ENCODE measurements around the gene MYRIP. TPM values are rescaled to one million over a fixed set of nuclear protein-coding genes. Genes with fewer than 3 reads are reported as not detected.

Gene MYRIP
- total and polyA plus RNA-seq, 4 donors: 0.98 to 11.7 (median 6.8) TPM

GRCh38 chr3:40185029-40185695 lies 375.8 kb downstream of the MYRIP start:
- Histone ChIP-seq H3K9me3 (ENCODE audit: control insufficient read depth in 4 of 4, low read length in 3 of 4) (no peaks in the 10 kb centered on the region), H3K27ac (ENCODE audit: low read depth in 1 of 2, low read length in 2 of 2) (no peak overlapping the region), H3K9ac (ENCODE audit: low read depth in 1 of 2, low read length in 2 of 2) (no peak overlapping the region), H3K27me3 (ENCODE audit: control insufficient read depth in 4 of 4, insufficient read depth in 4 of 4, low read length in 3 of 4) (no peaks in the 10 kb centered on the region), H3K36me3 (ENCODE audit: control insufficient read depth in 4 of 4, insufficient read depth in 3 of 4, low read depth in 1 of 4, low read length in 3 of 4) (peaks cover 2 to 18% (median 9%) of the 10 kb centered on the region in 4 donors), H3K4me1 (ENCODE audit: control insufficient read depth in 4 of 4, insufficient read depth in 4 of 4, low read length in 3 of 4) (no peaks in the 10 kb centered on the region), H3K4me3 (ENCODE audit: low read depth in 1 of 3, low read length in 3 of 3) (no peak overlapping the region)
- no peak for DNase-seq (ENCODE audit: low spot score)
- no peak for TF ChIP-seq YY1 (IDR thresholded peaks at IDR 0.05)
- 73% methylated on average over 10 of the region's 10 CpGs for WGBS

- WGBS: 56% methylated on average over 2 of the region's 2 CpGs
- Histone ChIP-seq H3K27me3 (ENCODE audit: control insufficient read depth in 4 of 4, insufficient read depth in 4 of 4, low read length in 3 of 4) (no peaks in the 10 kb centered on the region), H3K4me1 (ENCODE audit: control insufficient read depth in 4 of 4, insufficient read depth in 4 of 4, low read length in 3 of 4) (no peaks in the 10 kb centered on the region), H3K27ac (ENCODE audit: low read depth in 1 of 2, low read length in 2 of 2) (no peak overlapping the region), H3K4me3 (ENCODE audit: low read depth in 1 of 3, low read length in 3 of 3) (no peak overlapping the region), H3K9me3 (ENCODE audit: control insufficient read depth in 4 of 4, low read length in 3 of 4) (no peaks in the 10 kb centered on the region), H3K36me3 (ENCODE audit: control insufficient read depth in 4 of 4, insufficient read depth in 3 of 4, low read depth in 1 of 4, low read length in 3 of 4) (peaks cover 2 to 22% (median 15%) of the 10 kb centered on the region in 4 donors), H3K9ac (ENCODE audit: low read depth in 1 of 2, low read length in 2 of 2) (no peak overlapping the region)
- TF ChIP-seq YY1 (IDR thresholded peaks at IDR 0.05) (no peak), NR2F2 (IDR thresholded peaks at IDR 0.05) (no peak), EGR1 (IDR thresholded peaks at IDR 0.05; ENCODE audit: low read depth in 2 of 2) (no peak), RAD21 (IDR thresholded peaks at IDR 0.05) (no peak), JUND (IDR thresholded peaks at IDR 0.05) (no peak), HNF4A (conservative IDR thresholded peaks at IDR 0.05) (no peak), FOXA2 (IDR thresholded peaks at IDR 0.05) (no peak), ZBTB33 (IDR thresholded peaks at IDR 0.05) (no peak), GABPA (IDR thresholded peaks at IDR 0.05 in 1 of 2, conservative IDR thresholded peaks at IDR 0.05 in 1 of 2) (no peak), MAX (IDR thresholded peaks at IDR 0.05) (no peak), FOXA1 (IDR thresholded peaks at IDR 0.05) (no peak), REST (IDR thresholded peaks at IDR 0.05) (no peak), ATF3 (IDR thresholded peaks at IDR 0.05) (no peak), TAF1 (conservative IDR thresholded peaks at IDR 0.05) (no peak)
- DNase-seq (ENCODE audit: low spot score): no peak
Observed at GRCh38 chr3:40186508-40186907, 377.1 kb downstream of the MYRIP start.

All from liver (tissue), 9 donors.